Middle frontal gyrus (tissue), 1 donor: ENCODE data around the gene ANKFY1.
"Not testable (repeated sequence)": the region's sequence is repeated elsewhere in the genome, so short reads cannot be mapped to it uniquely, and the experiment has no call there.

Experiments used
- DNase-seq: peaks from one replicate; pipeline ENCODE4 v3.0.0-alpha.2; 2015; ENCODE audit warnings: low spot score; ENCODE audit errors: extremely low spot score

The ANKFY1 gene

GRCh38 chr17:4221163-4221562, 42.6 kb downstream of the ANKFY1 start:
- DNase-seq, result no peak

- no peak for DNase-seq
These were observed 43.1 kb downstream of the ANKFY1 start for GRCh38 chr17:4220655-4221054.

- DNase-seq, result no peak
These were observed 44.5 kb downstream of the ANKFY1 start for GRCh38 chr17:4219241-4219640.

DNA sequence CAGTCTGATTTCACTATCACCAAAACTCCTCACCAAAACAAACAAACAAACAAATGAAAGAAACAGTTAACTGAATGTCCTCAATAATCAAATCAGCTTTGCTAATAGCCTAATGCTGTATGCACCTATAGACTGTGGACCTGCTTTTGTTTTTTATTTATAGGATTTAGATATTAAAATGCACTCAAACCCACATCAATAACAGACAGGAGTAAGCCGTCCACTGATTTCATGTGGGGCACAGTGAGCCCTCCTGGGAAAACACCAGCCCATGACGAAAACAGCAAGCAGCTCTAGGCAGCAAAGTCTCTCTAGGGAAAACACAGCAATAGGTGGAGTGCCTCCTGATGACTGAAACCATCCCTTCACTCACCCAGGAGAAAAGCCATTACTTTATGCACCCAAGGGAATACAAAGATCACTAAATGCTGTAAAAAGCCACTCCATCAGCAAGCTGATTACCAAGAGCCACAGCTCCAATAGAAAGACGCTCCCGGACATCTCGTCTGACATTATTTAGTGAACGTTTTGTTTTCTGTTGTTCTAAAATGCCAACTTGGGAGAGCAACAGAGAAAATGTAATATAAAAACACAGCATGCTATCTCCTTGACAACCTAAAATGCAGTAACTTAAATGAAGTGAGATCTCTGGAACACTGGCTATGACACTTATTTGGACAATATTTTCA, 47.8 kb downstream of the ANKFY1 start:
- no peak for DNase-seq

DNA sequence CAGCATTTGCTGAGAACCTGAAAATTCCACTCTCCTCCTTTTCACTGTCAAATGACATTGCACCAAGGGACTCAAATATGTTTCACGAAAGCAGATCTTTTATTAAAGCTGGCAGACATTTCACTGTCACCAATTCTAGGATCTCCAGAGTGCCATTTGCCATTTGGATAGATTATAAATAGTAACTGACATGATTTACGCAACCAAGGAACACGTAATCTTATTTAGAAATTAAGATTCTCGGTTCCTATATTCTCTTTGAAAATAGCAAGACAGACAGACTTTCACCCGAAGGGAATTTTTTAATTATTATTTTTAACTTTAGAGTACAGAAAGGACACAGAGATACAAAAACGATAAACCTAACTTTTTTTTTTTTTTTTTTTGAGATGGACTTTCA, 49.6 kb downstream of the ANKFY1 start:
- no peak for DNase-seq

- DNase-seq, result no peak
These were observed 54.2 kb downstream of the ANKFY1 start for GRCh38 chr17:4209611-4210010.

- DNase-seq, result no peak
These were observed 55.5 kb downstream of the ANKFY1 start for GRCh38 chr17:4208238-4208637.

DNA sequence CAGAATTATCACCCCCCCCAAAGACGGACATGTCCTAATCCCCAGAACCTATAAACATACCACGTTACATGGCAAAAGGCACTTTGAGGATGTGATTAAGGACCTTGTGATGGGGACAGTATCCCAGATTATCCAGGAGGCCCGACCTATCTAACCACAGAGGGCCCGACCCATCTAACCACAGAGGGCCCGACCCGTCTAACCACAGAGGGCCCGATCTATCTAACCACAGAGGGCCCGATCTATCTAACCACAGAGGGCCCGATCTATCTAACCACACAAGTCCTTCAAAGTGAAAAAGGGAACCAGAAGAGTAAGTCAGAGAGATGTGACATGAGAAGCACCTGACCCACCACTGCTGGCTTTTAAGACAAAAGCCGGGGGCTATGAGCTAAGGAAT, 56.8 kb downstream of the ANKFY1 start:
- no peak for DNase-seq

- DNase-seq, result no peak
These were observed 57.9 kb downstream of the ANKFY1 start for GRCh38 chr17:4205917-4206316.

DNA sequence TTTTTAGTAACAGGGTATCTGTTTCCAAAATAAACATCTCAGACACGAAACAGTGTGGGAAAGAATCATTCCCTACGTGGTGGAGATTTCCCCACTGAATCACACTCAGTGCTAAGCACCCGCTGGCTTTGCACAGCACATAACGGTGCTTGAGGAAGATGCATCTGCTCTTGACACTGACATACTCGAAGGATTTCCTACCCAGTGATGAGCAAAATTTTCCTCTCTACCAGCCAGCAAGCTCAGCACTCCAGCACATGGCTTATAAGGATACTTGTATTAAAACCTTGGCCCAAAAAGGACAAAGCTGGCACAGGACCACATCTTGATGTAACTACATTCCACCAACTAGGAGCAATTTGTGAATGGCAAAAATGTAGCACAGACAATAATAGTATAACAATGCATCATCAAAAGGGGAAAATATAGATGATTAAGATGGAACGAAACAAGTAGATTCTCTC, 59.0 kb downstream of the ANKFY1 start:
- no peak for DNase-seq

DNA sequence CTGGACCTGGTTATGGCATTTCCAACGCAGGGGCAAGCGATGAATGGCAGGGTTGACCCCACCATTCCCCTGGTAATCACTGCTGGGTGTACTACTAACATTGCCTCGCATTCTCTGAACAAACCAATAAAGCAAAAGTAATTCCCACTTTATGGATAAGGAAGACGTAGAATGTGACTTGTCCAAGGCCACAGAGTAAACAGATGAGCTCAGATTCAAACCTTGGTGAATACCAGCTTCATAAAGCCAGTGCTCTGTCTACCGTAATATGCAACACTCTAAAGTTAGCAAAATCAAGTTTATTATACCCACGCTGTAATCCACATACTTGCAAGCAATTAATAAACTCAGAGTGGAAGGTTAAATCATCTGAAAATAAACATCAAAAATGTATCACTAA, 59.6 kb downstream of the ANKFY1 start:
- no peak for DNase-seq

GRCh38 chr17:4201226-4201625, 62.6 kb downstream of the ANKFY1 start:
- DNase-seq, result no peak

DNA sequence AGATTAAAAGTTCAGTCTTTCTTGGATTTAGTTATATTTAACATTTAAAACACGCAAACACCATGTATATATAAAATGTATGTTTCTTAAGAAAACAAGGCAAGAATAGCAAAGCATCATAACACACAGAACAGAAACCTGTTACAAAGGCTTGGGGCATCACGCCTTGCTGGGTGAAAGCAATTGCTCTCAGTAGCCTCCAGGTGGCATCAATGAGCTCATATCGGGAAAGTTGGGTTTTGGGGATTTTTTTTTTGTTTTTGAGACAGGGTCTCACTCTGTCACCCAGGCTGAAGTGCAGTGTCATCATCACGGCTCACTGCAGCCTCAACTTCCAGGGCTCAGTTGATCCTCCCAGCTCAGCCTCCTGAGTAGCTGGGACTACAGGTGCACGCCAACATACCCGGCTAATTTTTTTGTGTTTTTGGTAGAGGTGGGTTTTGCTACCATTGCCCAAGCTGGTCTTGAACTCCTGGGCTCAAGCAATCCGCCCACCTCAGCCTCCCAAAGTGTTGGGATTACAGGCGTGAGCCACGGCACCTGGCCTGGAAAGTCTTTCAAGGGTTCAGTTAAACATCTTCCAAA, 63.9 kb downstream of the ANKFY1 start:
- DNase-seq, result no peak

DNA sequence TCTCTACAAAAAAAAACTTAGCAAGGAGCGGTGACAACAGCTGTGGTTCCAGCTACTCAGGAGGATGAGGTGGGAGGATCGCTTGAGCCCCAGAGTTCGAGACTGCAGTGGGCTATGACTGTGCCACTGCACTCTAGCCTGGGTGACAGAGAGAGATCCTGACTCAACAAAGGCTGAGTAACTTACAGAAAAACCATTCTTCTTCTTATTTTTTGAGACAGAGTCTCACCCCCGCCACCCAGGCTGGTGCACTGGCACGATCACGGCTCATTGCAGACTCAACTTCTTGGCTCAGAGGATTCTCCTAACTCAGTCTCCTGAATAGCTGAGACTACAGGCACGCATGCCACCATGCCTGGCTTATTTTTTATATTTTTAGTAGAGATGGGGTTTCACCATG, 64.8 kb downstream of the ANKFY1 start:
- no peak for DNase-seq

- DNase-seq, result no peak
These were observed 68.5 kb downstream of the ANKFY1 start for GRCh38 chr17:4195306-4195705.

DNA sequence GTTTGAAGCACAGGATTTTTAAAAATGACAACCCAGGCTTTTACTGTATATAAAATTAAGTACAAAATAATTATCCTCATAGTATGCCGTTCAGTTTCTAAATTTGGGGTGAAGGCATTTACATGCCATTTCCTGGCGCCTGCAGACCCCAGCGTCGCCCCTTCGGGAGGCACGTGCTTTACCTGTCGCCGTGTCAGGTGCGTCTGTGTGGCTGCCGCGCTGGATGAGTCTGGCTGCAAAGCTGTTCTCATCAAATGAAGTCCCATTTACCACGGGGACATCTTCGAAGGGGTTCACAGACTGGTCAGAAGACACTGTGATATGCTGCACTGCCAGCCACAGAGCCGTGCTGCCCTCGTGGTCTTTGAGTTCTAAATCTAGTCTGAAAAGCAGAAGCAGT, 69.0 kb downstream of the ANKFY1 start:
- DNase-seq, result no peak

DNA sequence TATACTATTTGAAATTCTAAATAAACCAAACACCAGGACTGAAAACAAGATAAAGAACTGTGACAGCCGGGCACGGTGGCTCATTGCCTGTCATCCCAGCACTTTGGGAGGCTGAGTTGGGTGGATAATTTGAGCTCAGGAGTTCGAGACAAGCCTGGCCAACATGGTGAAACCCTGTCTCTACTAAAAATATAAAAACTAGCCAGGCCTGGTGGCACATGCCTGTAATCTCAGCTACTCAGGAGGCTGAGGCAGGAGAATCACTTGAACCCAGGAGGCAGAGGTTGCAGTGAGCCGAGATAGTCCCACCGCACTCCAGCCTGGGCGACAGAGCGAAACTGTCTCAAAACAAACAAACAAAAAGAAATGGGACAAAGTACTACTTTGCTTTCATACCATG, 73.0 kb downstream of the ANKFY1 start:
- not testable (repeated sequence) for DNase-seq

GRCh38 chr17:4189280-4189679, 74.5 kb downstream of the ANKFY1 start:
- no peak for DNase-seq

DNA sequence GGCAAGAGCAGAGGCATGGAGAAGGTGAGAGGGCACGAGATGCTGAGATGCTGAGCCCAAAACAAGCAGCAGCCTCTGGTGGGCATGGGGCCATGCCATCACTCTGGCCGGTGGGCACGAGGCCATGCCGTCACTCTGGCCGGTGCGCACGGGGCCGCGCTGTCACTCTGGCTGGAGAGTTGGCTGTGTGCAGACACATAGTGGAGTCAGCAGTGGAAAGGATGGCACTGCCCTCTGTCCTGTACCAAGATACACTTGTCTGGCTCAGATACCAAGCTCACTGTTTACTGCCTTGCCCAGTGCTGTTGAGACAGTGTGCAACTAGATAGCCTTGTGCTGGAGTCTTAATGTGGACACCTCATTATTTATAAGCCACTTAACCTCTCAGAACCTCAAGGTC, 75.7 kb downstream of the ANKFY1 start:
- DNase-seq, result no peak

DNA sequence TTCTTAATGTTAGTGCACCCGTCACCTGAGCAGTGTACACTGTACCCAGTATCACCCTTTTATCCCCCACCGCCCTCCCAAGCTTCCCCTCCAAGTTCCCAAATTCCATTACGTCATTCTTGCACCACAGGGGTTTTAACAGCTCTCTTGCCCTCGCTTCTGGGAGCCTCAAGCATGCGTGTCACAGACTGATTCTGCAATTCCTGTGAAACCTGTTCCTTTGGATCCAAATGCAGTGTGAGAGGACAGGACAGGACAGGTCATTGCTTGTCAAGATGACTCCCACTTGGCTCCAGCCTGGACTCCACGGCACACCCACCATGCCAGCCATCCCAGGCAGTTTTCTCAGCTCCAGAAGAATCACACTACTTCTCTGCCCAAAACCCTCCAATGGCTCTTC, 76.7 kb downstream of the ANKFY1 start:
- no peak for DNase-seq

DNA sequence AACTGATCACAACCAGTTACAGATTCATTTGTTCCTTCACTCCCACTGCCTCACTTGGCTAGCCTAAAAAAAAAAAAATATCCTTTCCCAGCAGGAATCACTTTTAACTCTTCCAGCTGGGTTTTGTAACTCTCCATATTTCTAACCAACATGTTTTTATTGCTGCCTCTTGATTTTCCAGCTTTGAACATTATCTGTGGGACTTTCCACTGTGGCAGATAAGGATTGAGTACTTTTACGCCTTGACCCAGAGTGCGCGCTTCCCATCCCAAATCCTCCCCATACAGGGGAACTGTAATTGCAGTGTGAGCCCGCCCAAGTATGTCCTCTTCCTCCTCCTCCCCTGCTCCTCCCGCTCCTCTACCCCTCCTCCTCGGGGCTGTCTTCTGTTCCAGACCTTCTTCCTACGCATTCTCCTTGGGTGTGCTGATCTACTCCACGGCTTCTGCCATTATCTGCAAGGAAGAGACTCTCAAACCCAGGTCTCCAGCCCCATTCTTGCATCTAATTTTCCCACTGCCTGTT, 77.4 kb downstream of the ANKFY1 start:
- DNase-seq, result no peak

DNA sequence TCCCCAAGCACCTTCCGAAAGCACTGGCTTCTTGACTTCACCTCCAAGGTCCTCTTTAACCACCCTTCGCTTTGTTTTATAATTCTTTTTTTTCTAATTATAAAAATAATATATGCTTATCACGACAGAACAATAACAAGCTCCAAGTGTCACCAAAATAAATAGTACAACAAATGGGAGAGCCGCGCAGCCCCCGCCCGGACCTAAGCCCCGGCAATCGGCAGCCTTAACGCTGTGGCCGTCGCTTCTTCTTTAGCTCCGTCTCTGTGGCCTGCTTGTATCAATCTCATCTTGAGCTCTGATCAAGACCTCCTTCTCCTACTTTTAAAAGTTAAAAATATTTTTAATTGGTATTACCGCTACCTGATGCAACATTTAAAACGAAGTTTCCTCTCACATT, 78.1 kb downstream of the ANKFY1 start:
- no peak for DNase-seq

- no peak for DNase-seq
These were observed 79.0 kb downstream of the ANKFY1 start for GRCh38 chr17:4184811-4185210.
